Right kidney (tissue), 1 donor: ENCODE data around the gene OTOP1.
"Not testable (repeated sequence)": the region's sequence is repeated elsewhere in the genome, so short reads cannot be mapped to it uniquely, and the experiment has no call there.

Experiments used
- DNase-seq: peaks from one replicate; pipeline ENCODE4 v3.0.0-alpha.2; 2016

OTOP1 gene

DNA sequence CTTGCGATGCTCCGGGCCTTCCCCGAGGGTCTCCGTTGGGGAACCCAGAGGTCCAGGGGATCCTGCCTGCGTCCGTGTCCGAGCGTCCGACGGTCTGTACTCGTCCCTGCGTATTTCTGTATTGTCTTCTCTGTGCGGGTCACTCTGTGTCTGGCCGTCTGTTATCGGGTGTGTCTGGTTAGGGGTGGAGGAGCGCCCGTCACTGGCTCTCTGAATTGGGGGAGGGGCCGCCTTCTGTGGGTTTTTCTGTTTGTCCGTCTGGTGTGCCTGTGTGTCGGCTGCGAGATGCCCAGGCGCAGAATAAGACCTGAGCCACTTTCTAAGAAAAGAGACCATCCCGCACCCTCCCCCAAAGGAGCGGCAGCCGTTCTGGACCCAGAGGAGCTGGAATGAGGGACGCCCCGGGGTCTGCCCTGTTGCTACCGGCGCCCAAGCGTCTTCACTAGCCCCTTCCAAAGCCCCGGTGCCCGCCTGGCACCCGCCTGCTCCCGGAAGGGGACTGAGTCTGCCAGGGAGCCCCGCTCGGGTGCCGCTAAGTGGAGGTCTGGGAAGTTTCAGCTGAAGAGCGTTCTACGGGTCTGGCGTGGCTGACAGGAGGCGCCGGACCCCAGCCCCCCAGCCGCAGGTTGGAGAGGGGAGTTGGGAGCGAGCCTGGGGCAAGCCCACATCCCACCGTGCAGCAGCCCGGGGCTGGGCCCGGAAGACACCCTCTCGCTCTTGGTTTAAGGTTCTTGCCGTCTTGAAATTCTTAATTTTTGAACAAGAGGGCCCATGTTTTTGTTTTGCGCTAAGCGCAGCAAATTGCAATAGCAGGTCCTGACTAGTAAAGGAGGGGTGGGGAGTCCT is 1.0 kb upstream of the OTOP1 start:
- DNase-seq, result no peak

DNA sequence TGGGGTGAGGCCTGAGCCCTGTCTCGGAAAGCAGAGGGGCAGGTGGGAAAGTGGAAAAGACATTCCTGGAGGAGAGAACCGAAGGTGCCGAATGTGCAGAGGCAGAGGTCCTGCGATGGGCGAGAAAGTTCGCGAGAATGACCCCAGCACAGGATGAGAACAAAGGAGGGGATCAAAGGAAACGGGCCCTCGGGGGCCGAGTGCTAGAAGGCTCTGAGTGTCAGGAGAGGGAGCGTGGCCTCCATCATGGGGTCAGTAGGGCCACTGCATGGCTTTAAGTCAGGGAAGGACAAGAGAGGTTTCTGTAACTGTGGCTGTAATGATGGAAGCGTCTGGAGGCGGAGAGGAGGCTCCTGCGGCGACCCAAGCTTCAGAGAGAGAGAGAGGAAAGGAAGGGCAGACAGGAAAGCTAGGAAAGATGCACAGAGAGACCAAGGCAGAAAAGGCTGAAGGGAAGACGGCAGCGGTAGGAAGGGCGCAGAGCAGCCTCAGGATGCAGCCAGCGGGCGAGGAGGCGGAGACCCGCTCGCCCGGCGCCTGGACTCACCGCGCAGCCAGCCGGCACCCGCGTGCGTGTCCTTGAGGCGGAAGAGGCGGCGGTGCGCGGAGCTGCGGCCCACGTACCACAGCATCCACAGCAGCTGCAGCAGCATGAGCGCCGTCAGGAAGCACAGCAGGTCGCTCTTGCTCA is 669 bp downstream of the OTOP1 start:
- DNase-seq, result no peak

DNA sequence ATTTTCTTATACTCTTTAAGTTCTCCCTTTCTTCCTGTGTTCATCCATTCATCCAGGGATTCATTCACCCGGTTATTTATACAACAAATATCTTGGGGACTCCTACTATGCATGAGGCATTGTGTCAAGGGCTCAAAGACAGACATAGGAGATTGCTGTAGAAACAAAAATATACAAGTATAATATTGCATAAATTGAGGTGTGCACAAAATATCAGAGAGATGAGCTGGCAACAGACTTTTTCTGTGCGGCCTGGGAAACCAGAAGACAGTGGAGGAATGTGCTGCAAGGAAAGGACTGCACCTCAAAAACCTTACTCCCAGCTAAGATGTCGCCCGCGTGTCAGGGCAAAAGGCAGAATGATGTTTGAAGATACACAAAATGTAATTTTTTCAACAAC is 9.6 kb downstream of the OTOP1 start:
- no peak for DNase-seq

DNA sequence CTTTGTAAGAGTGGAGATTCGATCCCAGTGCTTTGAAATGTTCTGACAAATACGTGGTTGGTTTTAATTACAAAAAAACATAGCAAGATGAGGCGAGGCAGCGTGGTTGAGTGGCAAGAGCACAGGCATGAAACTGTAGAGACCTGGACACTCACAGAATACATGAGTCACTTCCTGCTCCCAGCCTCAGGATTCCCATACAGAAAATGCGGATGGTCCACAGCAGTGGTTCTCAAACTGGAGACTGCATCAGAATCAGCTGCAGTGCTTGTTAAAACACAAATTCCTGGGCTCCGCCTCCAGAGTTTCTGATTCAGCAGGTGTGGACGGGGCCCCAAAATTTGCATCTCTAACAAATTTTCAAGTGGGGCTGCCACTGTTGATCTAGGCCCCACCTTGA is 10.1 kb downstream of the OTOP1 start:
- no peak for DNase-seq

DNA sequence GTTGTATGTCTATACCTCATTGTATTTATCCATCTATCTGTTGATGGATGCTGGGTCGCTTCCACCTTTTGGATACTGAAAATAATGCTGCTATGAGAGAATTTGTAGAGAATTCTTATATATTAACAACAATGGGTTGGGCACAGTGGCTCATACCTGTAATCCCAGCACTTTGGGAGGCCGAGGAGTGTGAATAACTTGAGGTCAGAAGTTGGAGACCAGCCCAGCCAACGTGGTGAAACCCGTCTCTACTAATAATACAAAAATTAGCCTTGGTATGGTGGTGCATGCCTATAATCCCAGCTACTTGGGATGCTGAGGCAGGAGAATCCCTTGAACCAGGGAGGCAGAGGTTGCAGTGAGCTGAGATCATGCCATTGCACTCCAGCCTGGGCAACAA is 13.1 kb downstream of the OTOP1 start:
- DNase-seq, result not testable (repeated sequence)

DNA sequence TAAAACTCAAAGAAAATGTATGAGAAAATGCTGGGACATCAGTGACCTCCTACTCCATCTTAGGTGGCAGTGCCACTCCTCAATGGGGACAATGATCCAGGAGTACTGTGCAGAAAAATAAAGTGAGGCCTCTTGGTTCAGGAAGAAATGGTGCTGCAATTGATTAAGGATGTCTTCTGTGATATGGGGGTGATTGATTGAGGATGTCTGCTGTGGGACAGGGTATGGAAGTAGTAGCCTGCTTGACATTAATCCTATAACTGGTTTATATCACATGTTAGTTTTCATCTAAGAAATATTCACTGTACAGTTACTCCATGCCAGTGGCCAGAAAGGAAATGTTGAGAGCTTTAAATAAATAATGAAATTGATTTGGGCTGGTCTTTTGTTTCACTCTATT is 20.5 kb downstream of the OTOP1 start:
- no peak for DNase-seq

DNA sequence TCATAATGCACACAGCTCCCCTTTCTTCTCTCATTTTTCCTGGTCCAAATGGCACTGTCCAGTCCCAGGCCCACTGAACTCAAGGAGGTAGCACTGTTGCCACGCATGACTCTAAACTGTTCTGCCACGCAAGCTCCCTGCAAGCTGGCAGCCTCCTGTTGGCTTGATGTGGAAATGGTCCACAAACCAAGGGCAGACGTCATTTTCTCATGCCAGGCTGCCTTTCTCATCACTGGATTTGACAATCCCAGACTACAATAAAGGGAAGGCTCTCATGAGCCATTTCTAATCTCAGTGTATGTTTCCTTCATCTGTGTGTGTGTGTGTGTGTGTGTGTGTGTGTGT is 22.4 kb downstream of the OTOP1 start:
- DNase-seq, result no peak

DNA sequence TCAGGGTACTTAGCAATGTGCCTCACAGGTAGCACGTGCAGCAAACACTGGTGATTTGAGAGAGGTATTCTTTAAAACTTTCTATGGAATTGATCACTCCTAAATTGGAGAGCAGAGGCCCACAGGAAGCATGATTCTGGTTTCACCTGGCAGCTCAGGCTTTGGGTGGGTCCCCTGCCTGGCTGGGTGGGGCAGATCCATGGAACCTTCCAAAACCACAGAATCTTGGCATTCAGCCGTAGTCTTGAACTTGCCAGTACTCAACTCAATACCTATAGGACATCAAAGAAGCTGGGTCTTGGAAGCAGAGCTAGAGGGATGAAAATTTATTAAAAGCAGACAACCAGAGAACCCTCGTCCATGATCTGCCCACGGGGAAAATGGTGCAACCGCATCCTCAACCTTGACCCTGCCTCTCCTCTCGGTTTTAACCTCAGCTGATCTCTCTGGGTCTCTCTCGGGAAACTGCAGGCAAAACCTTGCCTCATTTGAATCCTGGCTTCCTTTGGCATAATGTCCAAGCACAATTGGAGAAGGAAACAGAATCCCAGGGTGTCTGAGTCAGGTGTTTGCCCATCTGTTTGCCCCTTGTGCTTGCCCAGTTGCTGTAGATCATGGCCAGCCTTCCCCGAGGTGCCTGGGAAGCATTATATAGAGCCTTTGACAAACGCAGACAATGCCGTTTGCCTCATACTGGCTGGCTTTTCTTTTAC is 22.9 kb downstream of the OTOP1 start:
- DNase-seq, result no peak

DNA sequence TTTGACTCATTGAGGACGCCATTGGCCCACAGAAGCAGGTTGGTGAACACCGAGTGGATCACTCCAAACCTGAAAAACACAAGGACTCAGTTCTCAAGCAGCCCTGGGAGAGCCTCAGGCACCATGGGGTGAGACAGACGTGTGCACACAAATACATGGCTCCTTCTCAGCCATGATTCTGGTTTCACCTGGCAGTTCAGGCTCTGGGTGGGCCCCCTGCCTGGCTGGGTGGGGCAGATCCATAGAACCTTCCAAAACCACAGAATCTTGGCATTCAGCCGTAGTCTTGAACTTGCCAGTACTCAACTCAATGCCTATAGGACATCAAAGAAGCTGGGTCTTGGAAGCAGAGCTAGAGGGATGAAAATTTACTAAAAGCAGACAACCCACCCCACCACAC is 24.2 kb downstream of the OTOP1 start:
- no peak for DNase-seq

DNA sequence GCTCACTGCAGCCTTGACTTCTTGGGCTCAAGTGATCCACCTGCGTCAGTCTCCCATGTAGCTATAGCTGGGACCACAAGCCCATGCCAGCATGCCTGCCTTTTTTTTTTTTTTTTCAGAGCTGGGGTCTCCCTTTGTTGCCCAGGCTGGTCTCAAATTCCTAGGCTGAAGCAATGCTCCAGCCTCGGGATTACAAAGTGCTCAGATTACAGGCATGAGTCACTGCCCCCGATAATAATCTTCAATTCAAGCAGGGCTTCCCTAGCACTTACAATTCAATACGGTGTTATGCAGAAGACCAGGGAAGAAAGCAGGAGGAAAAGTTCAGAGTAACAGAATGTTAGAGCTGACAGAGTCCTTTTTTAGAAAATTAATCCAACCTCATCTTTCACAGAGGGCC is 26.1 kb downstream of the OTOP1 start:
- DNase-seq, result no peak

DNA sequence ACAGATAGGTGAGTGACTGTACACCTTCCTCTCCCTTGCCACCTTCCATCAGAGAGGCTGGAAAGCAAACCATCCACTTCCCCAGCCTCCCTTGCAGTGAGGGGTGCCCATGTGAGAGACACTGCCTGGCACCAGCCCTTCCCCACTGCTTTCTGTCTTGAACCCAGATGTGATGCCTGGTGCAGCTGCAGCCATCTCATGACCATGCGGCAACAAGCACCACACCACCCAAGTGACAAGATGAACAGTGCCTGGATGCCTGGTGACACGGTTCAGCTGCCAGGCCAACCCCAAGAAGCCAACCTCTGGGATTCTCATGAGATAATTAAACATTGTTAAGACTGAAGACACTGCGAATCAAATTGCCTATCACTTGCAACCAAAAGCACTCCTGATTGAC is 31.4 kb downstream of the OTOP1 start:
- DNase-seq, result no peak

DNA sequence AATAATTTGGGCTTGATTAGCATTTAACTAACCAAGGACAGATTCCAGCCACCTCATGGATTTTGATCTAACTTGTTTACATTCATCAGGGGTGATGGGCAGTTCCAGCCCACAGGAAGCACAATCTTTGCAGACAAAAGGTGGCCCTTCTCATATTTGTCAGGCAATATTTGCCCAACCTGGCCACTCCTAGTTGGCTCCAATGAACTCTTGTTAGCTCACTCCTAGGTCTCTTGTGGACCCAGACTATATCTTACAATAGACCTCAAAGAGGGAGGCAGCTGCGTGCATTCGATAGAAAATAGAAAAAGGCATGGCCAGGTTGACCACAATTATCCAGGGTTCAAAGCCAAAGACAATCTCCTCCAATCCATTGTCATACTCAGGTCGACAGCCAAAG is 38.2 kb downstream of the OTOP1 start:
- not testable (repeated sequence) for DNase-seq

DNA sequence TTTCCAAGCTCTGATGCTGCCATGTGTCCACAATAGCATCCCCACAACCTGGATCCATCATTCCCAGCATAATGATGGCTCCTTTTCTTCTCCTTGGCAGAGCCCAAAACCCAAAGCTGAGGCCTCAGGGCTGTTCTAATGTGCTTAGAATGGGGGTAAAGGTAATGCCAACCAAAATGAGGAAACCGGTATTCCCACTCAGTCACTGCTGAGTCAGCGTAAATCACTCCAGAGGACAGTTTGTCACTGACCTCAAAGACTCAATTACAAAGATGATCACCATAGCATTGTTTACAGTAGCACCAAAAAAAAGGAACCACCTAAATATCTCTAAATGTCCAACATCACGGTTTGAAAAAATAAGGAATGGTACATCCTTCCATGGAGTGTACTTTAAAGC is 41.2 kb downstream of the OTOP1 start:
- DNase-seq, result no peak

DNA sequence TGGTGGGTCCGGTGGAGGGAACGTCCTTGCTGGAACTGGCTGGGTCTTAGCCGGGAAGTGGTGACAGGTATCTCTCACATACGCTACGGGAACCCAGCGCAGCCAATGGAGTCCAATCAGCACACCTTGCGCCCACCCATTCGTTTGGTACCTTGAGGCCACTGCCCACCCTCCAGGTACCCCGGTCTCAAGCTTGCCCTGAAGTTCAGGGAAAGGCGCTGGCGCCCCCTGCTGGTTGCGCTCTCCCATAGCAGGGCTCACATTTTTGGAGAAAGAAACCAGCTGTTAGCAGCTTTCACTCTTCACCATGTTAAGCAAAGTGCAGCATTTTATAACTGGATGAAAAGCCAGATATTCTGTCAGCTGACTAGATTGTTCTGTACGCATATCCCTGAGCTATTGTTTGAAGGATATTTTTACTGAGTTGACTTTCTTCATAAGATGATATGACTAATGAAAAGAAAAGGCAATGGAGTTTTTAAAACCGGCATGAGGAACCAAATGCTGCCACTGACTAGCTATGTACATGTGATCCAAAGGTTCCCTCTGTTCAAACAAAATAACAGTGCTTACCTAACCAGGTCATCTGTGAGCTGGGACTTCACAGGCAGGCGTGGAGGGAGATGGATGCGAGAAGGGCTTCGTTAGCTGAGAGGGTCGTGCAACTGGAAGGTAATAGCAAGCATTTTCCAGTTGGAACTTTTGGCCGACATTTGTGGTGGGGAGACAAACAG is 43.7 kb downstream of the OTOP1 start:
- DNase-seq, result no peak

DNA sequence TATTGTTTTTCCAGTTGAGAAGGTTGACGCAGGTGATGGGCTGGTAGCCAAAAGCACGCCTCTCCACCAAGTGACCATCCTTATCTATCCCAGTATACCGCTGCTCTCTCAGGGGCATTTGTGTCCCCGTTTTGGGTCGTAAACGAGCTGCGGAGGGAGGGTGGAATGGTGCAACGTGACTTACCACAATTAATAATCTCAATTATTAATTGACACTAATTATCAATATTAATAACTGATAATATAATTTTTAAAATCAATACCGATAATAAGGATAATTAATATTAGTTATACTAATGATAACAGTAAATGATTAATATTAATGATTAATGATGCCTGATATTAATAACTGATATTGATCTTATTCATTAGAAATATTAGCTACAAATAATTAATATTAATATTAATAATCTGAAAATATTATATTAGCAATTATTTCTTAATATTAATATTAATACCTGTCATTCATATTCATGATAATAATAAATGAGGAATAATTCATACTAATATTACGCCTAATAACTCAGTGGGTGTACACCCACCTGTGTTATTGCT is 56.1 kb downstream of the OTOP1 start:
- DNase-seq, result no peak

DNA sequence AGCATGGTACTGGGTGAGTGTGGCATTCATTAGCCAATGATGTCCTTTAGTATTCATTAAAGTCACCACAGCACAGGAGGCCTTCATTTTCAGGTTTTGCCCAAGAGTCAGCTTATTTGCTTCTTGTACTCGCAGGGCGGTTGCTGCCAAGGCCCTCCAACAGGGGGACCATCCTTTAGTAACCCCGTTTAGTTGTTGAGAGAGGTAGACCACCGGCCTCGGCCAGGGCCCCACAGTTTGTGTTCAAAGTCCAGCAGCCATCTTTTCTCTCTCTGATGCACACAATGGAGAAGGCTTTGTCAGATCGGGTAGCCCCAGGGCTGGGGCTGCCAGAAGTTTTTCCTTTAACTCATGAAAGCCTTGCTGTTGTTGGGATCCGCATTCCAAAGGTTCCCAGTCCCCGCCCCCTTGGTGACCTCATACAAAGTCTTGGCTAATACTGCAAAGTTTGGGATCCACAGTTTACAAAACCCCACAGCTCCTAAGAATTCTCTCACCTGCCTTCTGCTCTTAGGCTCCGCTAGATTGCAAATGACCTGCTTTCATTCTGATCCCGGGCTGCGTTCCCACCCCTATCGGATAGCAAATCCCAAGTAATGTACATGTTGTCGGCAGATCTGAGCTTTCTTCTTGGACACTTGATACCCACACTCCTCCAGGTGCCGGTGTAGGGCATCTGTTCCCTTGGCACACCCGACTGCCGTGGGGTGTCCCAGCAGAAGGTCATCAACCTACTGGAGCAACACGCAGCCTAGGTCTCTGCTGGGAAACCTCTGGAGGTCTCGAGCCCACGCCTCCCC is 58.5 kb downstream of the OTOP1 start:
- DNase-seq, result not testable (repeated sequence)

DNA sequence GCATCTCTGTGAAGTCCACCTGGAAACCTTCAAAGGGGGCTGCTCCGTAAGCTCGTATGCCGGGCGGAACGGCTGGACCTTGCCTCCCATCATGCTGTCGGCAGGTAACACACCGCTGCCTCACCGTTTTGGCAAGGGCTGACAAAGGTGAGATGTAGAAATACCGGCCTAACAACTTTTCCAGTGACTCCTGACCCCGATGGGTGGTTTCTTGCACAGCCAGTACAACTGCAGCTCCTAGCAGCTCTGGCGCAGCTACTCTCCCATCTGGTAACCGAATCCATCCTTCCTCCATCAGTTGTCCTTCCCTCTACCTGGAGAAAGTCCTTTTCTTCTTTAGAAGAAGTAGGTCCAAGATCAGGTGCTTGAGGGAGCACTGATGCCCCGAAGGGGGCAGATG is 59.7 kb downstream of the OTOP1 start:
- DNase-seq, result not testable (repeated sequence)

DNA sequence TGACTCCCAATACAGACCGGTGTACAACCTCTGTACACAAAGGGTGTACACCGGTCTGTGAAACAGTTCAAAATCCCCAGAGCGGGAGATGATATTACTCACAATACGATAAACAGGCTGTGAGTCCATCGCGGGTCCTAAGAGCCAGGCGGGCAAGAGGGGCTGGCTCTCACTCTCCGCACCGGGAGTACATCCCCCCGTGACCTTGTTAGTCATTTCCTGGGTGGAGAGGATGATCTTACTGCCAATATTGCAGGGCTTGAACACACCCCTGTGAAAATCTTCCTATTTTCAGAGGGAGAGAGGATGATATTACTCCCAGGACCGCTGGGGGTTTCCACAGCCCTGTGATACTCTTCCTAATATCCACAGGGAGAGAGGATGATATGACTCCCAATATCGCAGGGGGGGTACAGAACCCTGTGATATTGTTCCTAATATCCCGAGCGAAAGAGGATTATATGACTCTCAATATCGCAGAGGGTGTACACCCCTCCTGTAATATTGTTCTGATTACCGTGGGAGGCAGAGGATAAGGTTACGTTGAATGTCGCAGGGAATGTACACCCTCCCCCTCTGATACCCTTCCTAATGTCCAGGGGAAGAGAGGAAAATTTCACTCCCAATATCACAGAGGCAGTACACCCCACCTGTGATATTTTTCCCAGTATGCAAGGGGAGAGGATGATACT is 60.9 kb downstream of the OTOP1 start:
- not testable (repeated sequence) for DNase-seq

DNA sequence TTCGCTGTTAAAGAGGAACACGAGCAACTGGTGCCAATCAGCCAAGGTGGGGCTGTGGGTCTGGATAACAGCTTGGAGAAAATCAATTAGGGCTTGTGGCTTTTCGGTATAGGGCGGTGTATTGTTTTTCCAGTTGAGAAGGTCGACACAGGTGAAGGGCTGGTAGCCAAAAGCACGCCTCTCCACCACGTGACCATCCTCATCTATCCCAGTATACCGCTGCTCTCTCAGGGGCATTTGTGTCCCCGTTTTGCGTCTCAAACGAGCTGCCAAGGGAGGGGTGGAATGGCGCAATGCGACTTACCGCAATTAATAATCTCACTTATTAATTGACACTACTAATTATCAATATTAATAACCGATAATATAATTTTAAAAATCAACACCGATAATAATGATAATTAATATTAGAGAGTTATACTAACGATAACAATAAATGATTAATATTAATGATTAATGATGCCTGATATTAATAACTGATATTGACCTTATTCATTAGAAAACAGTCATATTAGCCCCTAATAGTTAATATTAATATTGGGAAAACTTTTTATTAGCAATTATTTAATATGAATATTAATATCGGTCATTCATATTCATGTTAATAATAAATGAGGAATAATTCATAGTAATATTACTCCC is 62.1 kb downstream of the OTOP1 start:
- DNase-seq, result not testable (repeated sequence)

DNA sequence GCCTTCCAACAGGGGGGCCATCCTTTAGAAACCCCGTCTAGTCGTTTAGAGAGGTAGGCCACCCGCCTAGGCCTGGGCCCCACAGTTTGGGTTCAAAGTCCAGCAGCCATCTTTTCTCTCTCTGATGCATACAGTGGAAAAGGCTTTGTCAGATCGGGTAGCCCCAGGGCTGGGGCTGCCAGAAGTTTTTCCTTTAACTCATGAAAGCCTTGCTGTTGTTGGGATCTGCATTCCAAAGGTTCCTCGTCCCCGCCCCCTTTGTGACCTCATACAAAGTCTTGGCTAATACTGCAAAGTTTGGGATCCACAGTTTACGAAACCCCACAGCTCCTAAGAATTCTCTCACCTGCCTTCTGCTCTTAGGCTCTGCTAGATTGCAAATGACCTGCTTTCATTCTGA is 64.5 kb downstream of the OTOP1 start:
- not testable (repeated sequence) for DNase-seq
